ENCODE measurements around the gene ADAMTS10. TPM values are rescaled to one million over a fixed set of nuclear protein-coding genes. Genes with fewer than 3 reads are reported as not detected.
A peak's percentile ranks its signal among the peaks of the same experiment; 100 is the strongest.
"Not testable (repeated sequence)": the region's sequence is repeated elsewhere in the genome, so short reads cannot be mapped to it uniquely, and the experiment has no call there.

ADAMTS10 gene
- total RNA-seq, 4 donors from 2014 or later: 2.0 to 8.8 (median 3.6) TPM

DNA sequence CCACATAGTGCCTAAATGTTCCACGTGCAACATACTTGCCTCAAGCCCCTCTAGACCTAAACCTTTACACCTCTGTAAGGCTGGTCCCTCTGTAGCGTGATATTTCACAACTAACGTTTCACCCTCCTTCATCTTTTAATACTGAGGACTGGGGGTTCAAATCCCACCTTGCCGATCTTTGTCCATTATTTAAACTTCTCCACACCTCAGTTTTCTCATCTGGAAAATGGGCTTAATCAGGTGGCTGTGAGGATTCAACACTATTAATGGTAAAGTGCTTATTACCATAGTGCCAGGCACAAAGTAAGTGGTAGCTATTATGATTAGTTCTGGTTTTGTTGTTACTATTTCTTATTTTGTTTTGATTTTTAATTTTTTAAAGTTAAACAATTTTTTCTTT, 7.5 kb upstream of the ADAMTS10 start:
- DNase-seq: no peak
- no peak overlapping the region for H3K4me3 ChIP-seq
- intact Hi-C loops (cut with DNase I): no loop called here
- H3K4me1 ChIP-seq: no peaks in the 10 kb centered on the region
- no peak overlapping the region for H3K27ac ChIP-seq
- WGBS, 2 donors: 71 to 78% methylated on average over 4 of the region's 4 CpGs
- H3K27me3 ChIP-seq: peaks cover 0 to 11% (median 0%) of the 10 kb centered on the region in 4 donors
- no peaks in the 10 kb centered on the region for H3K36me3 ChIP-seq
- H3K9me3 ChIP-seq: no peaks in the 10 kb centered on the region
- TF ChIP-seq CTCF (IDR thresholded peaks at IDR 0.05): no peak
- TF ChIP-seq POLR2A (IDR thresholded peaks at IDR 0.05): no peak

DNA sequence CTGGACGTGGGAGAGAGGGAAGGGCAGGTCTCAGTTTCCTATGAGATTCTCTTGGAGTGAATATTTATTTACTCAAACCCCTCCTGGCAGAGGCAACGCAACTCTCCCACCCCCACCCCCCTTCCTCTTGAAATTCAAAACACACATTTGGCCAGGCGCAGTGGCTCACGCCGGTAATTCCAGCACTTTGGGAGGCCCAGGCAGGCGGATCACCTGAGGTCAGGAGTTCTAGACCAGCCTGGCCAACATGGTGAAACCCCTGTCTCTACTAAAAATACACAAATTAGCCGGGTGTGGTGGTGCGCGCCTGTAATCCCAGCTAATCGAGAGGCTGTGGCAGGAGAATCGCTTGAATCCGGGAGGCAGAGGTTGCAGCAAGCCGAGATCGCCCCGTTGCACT, 6.8 kb upstream of the ADAMTS10 start:
- DNase-seq; intact Hi-C loops (cut with DNase I); H3K27ac ChIP-seq; H3K4me3 ChIP-seq; H3K9me3 ChIP-seq; H3K4me1 ChIP-seq; H3K36me3 ChIP-seq: not testable (repeated sequence)
- peaks cover 0 to 11% (median 0%) of the 10 kb centered on the region in 4 donors for H3K27me3 ChIP-seq
- WGBS, 2 donors: 74 to 75% methylated on average over 11 to 14 of the region's 15 CpGs

DNA sequence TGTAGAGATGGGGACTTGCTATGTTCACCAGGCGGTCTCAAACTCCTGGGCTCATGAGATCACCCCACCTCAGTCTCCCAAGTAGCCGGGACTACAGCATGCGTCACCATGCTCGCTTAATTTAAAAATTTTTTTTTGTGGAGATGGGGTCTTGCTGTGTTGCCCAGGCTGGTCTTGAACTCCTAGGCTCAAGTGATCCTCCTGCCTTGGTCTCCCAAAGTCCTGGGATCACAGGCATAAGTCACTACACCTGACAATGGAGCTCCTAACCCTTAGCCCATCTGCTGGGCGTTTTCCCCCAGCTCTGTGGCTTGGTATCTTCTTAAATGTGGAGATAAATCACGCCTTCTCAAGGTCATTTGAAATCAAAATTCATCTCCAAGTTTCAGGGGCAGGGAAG, 6.3 kb upstream of the ADAMTS10 start:
- Histone ChIP-seq H3K27ac (no peak overlapping the region), H3K9me3 (no peaks in the 10 kb centered on the region), H3K4me1 (peaks cover 0 to 4% (median 3%) of the 10 kb centered on the region in 3 donors), H3K4me3 (no peak overlapping the region), H3K36me3 (no peaks in the 10 kb centered on the region), H3K27me3 (peaks cover 0 to 11% (median 0%) of the 10 kb centered on the region in 4 donors)
- no peak for DNase-seq
- TF ChIP-seq CTCF (IDR thresholded peaks at IDR 0.05): no peak
- TF ChIP-seq POLR2A (IDR thresholded peaks at IDR 0.05): no peak
- 69 to 71% methylated on average over 5 to 6 of the region's 6 CpGs for WGBS, 2 donors
- intact Hi-C loops (cut with DNase I): no loop called here

DNA sequence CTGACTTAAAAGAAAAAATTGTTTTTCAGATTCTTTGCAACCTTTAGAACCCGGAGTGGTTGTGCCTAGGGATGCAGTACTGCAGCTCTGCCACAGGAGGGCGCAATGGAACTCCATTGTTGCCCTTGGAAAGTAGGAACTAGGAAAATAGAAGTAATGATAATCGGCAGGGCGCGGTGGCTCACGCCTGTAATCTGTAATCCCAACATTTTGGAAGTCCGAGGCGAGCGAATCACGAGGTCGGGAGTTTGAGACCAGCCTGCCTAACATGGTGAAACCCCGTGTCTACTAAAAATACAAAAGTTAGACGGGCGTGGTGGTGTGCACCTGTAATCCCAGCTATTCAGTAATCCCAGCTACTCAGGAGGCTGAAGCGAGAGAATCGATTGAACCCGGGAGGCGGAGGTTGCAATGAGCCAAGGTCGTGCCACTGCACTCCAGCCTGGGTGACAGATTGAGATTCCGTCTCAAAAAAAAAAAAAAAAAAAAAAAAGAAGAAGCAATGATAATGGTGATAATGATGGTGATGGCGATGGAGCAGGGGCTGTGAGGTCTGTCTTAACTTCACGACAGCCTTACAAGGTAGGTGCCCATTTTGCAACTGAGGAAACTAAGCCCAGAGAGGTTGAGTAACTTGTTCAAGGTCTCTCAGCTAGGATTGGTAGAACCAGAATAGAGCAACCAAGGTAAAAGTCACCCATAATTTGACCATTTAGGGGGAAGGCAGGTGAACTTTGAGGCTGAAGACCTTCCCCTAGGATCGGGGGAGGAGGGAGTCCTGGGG, 5.5 kb upstream of the ADAMTS10 start:
- WGBS, 2 donors: 31 to 41% methylated on average over 22 to 23 of the region's 23 CpGs
- H3K9me3 ChIP-seq: no peaks in the 10 kb centered on the region
- H3K4me3 ChIP-seq: no peak overlapping the region
- no peak overlapping the region for H3K27ac ChIP-seq
- H3K4me1 ChIP-seq: peaks cover 4 to 11% (median 6%) of the 10 kb centered on the region in 3 donors
- H3K27me3 ChIP-seq: peaks cover 0 to 11% (median 0%) of the 10 kb centered on the region in 4 donors
- no peak for DNase-seq
- no peaks in the 10 kb centered on the region for H3K36me3 ChIP-seq
- TF ChIP-seq CTCF (IDR thresholded peaks at IDR 0.05) (peak; percentile 40 to 84 (median 79)), POLR2A (IDR thresholded peaks at IDR 0.05) (no peak)
- intact Hi-C loops (cut with DNase I): no loop called here

- 20 to 27% methylated on average over 5 of the region's 6 CpGs for WGBS, 2 donors
Measured at GRCh38 chr19:8615024-8615423, 4.5 kb upstream of the ADAMTS10 start.

More at GRCh38 chr19:8615024-8615423, 4.5 kb upstream of the ADAMTS10 start:
- no peaks in the 10 kb centered on the region for H3K36me3 ChIP-seq
- H3K9me3 ChIP-seq: no peaks in the 10 kb centered on the region
- H3K4me1 ChIP-seq: peaks cover 4 to 20% (median 12%) of the 10 kb centered on the region in 3 donors
- TF ChIP-seq CTCF (IDR thresholded peaks at IDR 0.05) (no peak), POLR2A (IDR thresholded peaks at IDR 0.05) (no peak)
- H3K27ac ChIP-seq: no peak overlapping the region
- H3K27me3 ChIP-seq: peaks cover 0 to 12% (median 0%) of the 10 kb centered on the region in 4 donors
- no peak for DNase-seq
- intact Hi-C loops (cut with DNase I): no loop called here
- no peak overlapping the region for H3K4me3 ChIP-seq

Data from esophagus squamous epithelium (tissue), 5 donors.